Keratinocyte (primary cell): Measurements from ENCODE around the gene PNPLA2. TPM values are rescaled to one million over a fixed set of nuclear protein-coding genes. Genes with fewer than 3 reads are reported as not detected.

Source experiments
- DNase-seq: peaks from one replicate; pipeline ENCODE4 v3.0.0-alpha.2; 2011; ENCODE audit warnings: low read depth, missing footprints, low spot score
- FAIRE-seq: peaks from 2 replicates; lab custom pipeline; 2011; peaks lifted over from hg19 to GRCh38; lab: Jason Lieb, UNC
- H2AFZ ChIP-seq: 2 replicates; pipeline ENCODE4 v1.6.0; 2012; ENCODE audit warnings: low read length, control low read depth, inconsistent platforms; ENCODE audit not compliant: control insufficient read depth
- H3K27ac ChIP-seq: 2 replicates; pipeline ENCODE4 v1.5.1; 2011; ENCODE audit warnings: low read length; ENCODE audit not compliant: control insufficient read depth, insufficient read depth
- H3K27me3 ChIP-seq: 3 replicates; pipeline ENCODE4 v1.6.0; 2011; ENCODE audit warnings: low read length; ENCODE audit not compliant: control insufficient read depth, insufficient read depth; ENCODE audit errors: extremely low read depth
- H3K36me3 ChIP-seq, 2 experiments: 2 replicates in 1 of 2; 3 replicates in 1 of 2; pipeline ENCODE4 v1.5.1; 2011; ENCODE audit warnings: low read length in 2 of 2, mild to moderate bottlenecking in 1 of 2; ENCODE audit not compliant: control insufficient read depth in 2 of 2, insufficient read depth in 2 of 2; ENCODE audit errors: extremely low read depth in 1 of 2
- H3K4me1 ChIP-seq: 3 replicates; pipeline ENCODE4 v1.5.1; 2011; ENCODE audit warnings: low read length; ENCODE audit not compliant: control insufficient read depth, insufficient read depth; ENCODE audit errors: extremely low read depth
- H3K4me2 ChIP-seq: 3 replicates; pipeline ENCODE4 v1.6.0; 2011; ENCODE audit warnings: low read depth, low read length; ENCODE audit not compliant: control insufficient read depth, insufficient read depth; ENCODE audit errors: extremely low read depth
- H3K4me3 ChIP-seq, 3 experiments: fragments of 200-600 bp in 1 of 3; sonication (generic) in 1 of 3; 2 replicates in 2 of 3; 3 replicates in 1 of 3; pipeline ENCODE4 v1.5.1; 2011 to 2016; ENCODE audit warnings: low read length in 3 of 3, mild to moderate bottlenecking in 3 of 3, control low read depth in 2 of 3, inconsistent platforms in 1 of 3, low read depth in 1 of 3, mixed read lengths in 1 of 3, mixed run types in 1 of 3, moderate library complexity in 1 of 3; ENCODE audit not compliant: control insufficient read depth in 2 of 3, insufficient read depth in 2 of 3; ENCODE audit errors: extremely low read depth in 1 of 3
- H3K79me2 ChIP-seq: 2 replicates; pipeline ENCODE4 v1.6.0; 2012; ENCODE audit warnings: low read length; ENCODE audit not compliant: control insufficient read depth, insufficient read depth
- H3K9ac ChIP-seq: 3 replicates; pipeline ENCODE4 v1.6.0; 2011; ENCODE audit warnings: low read length; ENCODE audit not compliant: control insufficient read depth, insufficient read depth; ENCODE audit errors: extremely low read depth
- H3K9me1 ChIP-seq: 3 replicates; pipeline ENCODE4 v1.6.0; 2011; ENCODE audit warnings: low read length; ENCODE audit not compliant: control insufficient read depth, insufficient read depth; ENCODE audit errors: extremely low read depth
- H3K9me3 ChIP-seq: 2 replicates; pipeline ENCODE4 v1.5.1; 2012; ENCODE audit warnings: low read depth, low read length; ENCODE audit not compliant: control insufficient read depth
- H4K20me1 ChIP-seq: 3 replicates; pipeline ENCODE4 v1.6.0; 2011; ENCODE audit warnings: low read length; ENCODE audit not compliant: control insufficient read depth, insufficient read depth; ENCODE audit errors: extremely low read depth
- EZH2 ChIP-seq: IDR thresholded peaks from one replicate; pipeline ENCODE4 v1.6.1; 2012; ENCODE audit warnings: inconsistent platforms, mild to moderate bottlenecking, low read length, moderate library complexity
- dilution Hi-C: fragments of 300-500 bp; cut with MboI; formaldehyde crosslinking; loops from one replicate; pipeline ENCODE4 v1.7.0; 2020; ENCODE audit warnings: low sequenced_read_pairs; ENCODE audit not compliant: extremely low pct_ligation_motif_present
- polyA plus RNA-seq, 5 experiments: library from polyadenylated mRNA; depleted of rRNA in 3 of 5; stranded (reverse) in 3 of 5; stranded (forward) in 1 of 5; unstranded in 1 of 5; fragments of >200 nt; gene quantifications; 1 replicate in 1 of 5; 2 replicates in 3 of 5; 3 replicates in 1 of 5; pipeline versions ENCODE4 v1.2.1 to v1.2.3, GENCODE V29; 2011 to 2012; ENCODE audit warnings: missing spikeins in 2 of 5, low read depth in 1 of 5, low replicate concordance in 1 of 5
- TF ChIP-seq, protein P1 (sequence below), 3 experiments: IDR thresholded peaks in 1 of 3; conservative IDR thresholded peaks in 1 of 3; optimal IDR thresholded peaks in 1 of 3; 2 replicates in 2 of 3; 3 replicates in 1 of 3; pipeline versions ENCODE3 to v1.5.1; 2011; ENCODE audit warnings: low read length in 3 of 3, mild to moderate bottlenecking in 3 of 3, moderate library complexity in 2 of 3, control low read depth in 1 of 3, inconsistent platforms in 1 of 3; ENCODE audit not compliant: insufficient read depth in 2 of 3; ENCODE audit errors: extremely low read depth in 1 of 3

The PNPLA2 gene
- polyA plus RNA-seq, 1 donor (not counting 4 experiments of a cell fraction or from before 2014, with no cell fraction given): 5.3 TPM

GRCh38 chr11:779955-780532 is 38.7 kb upstream of the PNPLA2 start:
- H3K27ac ChIP-seq: no peak overlapping the region
- no peak overlapping the region for H3K4me3 ChIP-seq
- dilution Hi-C loops: no loop called here
- DNase-seq (no peak), FAIRE-seq (no peak)
- TF ChIP-seq, protein P1, sequence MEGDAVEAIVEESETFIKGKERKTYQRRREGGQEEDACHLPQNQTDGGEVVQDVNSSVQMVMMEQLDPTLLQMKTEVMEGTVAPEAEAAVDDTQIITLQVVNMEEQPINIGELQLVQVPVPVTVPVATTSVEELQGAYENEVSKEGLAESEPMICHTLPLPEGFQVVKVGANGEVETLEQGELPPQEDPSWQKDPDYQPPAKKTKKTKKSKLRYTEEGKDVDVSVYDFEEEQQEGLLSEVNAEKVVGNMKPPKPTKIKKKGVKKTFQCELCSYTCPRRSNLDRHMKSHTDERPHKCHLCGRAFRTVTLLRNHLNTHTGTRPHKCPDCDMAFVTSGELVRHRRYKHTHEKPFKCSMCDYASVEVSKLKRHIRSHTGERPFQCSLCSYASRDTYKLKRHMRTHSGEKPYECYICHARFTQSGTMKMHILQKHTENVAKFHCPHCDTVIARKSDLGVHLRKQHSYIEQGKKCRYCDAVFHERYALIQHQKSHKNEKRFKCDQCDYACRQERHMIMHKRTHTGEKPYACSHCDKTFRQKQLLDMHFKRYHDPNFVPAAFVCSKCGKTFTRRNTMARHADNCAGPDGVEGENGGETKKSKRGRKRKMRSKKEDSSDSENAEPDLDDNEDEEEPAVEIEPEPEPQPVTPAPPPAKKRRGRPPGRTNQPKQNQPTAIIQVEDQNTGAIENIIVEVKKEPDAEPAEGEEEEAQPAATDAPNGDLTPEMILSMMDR (optimal IDR thresholded peaks at IDR 0.05 in 1 of 3, IDR thresholded peaks at IDR 0.05 in 1 of 3, conservative IDR thresholded peaks at IDR 0.05 in 1 of 3; ENCODE audit: extremely low read depth in 1 of 3, insufficient read depth in 2 of 3, low read length in 3 of 3): no peak
- TF ChIP-seq EZH2: no peak
- H3K4me1 ChIP-seq: peaks cover 26% of the 10 kb centered on the region
- H3K9ac ChIP-seq: no peak overlapping the region
- no peaks in the 10 kb centered on the region for H3K9me3 ChIP-seq
- no peaks in the 10 kb centered on the region for H3K27me3 ChIP-seq
- peaks cover 7% of the 10 kb centered on the region for H4K20me1 ChIP-seq
- H3K4me2 ChIP-seq: no peak overlapping the region
- H3K79me2 ChIP-seq: peaks cover 38% of the 10 kb centered on the region
- H3K36me3 ChIP-seq: peaks cover 0 to 7% of the 10 kb centered on the region in 2 experiments
- peaks cover 9% of the 10 kb centered on the region for H3K9me1 ChIP-seq
- no peak overlapping the region for H2AFZ ChIP-seq

DNA sequence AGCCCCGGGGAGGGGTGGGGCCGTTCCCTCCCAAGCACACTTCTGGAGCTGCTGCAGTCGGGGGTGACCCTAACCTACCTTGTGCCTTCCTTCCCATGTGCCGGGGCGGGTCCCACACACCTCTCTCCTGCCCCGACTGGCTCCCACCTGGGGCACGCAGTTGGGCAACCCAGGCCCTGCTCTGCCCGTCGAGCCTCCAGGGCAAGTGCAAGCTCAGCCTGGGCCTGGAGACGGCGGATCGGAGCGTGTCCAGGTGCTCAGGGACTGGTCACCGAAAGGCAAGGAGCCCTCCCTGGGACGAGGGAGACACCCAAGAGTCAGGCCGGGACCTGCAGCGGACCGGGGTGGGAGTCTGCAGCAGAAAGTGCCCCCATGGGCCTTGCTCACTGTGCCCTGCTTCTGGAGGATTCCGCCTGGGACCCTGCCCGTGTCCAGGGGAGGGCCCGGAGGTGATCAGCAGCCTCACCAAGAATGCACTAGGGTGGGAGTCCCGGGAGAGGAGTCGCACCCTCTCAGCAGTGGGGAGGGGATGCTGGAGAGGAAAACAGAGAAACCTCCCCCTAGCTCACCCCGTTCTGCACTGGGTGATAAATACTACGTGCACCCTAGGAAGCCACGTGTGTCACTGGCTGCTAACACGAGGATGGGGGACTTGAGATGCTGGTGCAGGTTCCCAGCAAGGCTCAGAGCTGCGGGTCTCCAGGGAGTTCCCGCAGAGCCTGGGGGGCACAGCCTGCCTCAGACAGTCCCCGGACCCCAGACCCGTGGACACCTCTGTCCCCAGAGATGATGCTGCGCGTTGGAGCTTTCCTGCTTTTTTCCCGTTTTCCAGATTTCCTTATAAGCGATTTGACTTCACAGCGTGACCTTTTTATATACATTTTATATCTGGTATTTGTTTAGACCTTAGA is 36.2 kb upstream of the PNPLA2 start:
- dilution Hi-C loops: no loop called here
- no peaks in the 10 kb centered on the region for H3K27me3 ChIP-seq
- H3K27ac ChIP-seq: no peak overlapping the region
- TF ChIP-seq EZH2: no peak
- TF ChIP-seq, protein P1 (optimal IDR thresholded peaks at IDR 0.05 in 1 of 3, IDR thresholded peaks at IDR 0.05 in 1 of 3, conservative IDR thresholded peaks at IDR 0.05 in 1 of 3; ENCODE audit: extremely low read depth in 1 of 3, insufficient read depth in 2 of 3, low read length in 3 of 3): no peak
- no peak overlapping the region for H3K4me2 ChIP-seq
- H3K79me2 ChIP-seq: peaks cover 19% of the 10 kb centered on the region
- H2AFZ ChIP-seq: no peak overlapping the region
- FAIRE-seq: no peak
- no peak overlapping the region for H3K9ac ChIP-seq
- H3K36me3 ChIP-seq: peaks cover 0 to 7% of the 10 kb centered on the region in 2 experiments
- peaks cover 19% of the 10 kb centered on the region for H3K4me1 ChIP-seq
- no peak for DNase-seq
- peaks cover 2% of the 10 kb centered on the region for H3K9me1 ChIP-seq
- H3K9me3 ChIP-seq: no peaks in the 10 kb centered on the region
- H3K4me3 ChIP-seq: no peak overlapping the region
- no peaks in the 10 kb centered on the region for H4K20me1 ChIP-seq
